ENCODE measurements around the gene HCN4.

The HCN4 gene

GRCh38 chr15:73380661-73381060 is 11.9 kb upstream of the HCN4 start:
- no peak for DNase-seq (ENCODE audit: low read depth in 1 of 2, low spot score in 1 of 2)

GRCh38 chr15:73378089-73378488 is 9.3 kb upstream of the HCN4 start:
- DNase-seq (ENCODE audit: low read depth in 1 of 2, low spot score in 1 of 2) = no peak

GRCh38 chr15:73375755-73376305 is 7.1 kb upstream of the HCN4 start:
- no peak for DNase-seq (ENCODE audit: low read depth in 1 of 2, low spot score in 1 of 2)

- DNase-seq (ENCODE audit: low read depth in 1 of 2, low spot score in 1 of 2) = no peak
Observed at GRCh38 chr15:73375012-73375411, 6.3 kb upstream of the HCN4 start.

GRCh38 chr15:73374604-73375003 is 5.8 kb upstream of the HCN4 start:
- no peak for DNase-seq (ENCODE audit: low read depth in 1 of 2, low spot score in 1 of 2)

DNA sequence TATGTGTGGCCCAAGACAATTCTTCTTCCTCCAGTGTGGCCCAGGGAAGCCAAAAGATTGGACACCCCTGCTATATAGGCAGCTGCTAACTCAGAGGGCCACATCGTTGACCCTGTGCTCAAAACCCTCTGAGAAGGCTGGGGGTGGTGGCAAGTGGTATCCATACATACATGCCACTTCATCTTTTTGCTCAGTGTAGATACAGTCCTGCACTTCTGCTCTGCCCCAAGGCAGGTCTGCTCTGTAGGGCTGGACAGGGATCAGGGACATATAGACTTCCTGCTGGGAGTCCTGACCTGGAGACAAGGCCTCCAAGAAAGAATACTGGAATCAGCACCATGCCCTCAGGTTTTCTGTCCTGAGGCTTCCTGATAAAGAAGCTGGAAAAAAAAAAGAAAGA is 4.5 kb upstream of the HCN4 start:
- DNase-seq (ENCODE audit: low read depth in 1 of 2, low spot score in 1 of 2) = no peak

DNA sequence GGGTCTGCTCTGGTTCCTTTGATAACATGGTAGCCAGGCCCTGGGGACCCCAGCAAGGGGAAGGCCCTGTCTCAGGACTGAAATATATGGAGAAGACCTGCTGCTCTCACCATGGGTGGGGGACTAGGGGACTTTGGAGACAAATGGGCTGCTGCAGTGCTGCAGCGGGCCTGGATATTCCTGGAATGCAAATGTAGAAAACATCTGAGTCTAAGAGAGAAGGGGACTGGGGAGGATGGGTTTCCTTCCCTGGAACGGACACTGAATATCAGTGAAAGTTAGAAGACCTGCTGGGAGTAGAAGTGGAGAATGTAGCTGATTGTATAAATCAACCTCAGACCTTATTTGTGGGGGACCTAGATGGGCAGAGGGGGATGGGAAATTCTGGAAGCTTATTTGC is 3.1 kb upstream of the HCN4 start:
- DNase-seq (ENCODE audit: low read depth in 1 of 2, low spot score in 1 of 2) = no peak

DNA sequence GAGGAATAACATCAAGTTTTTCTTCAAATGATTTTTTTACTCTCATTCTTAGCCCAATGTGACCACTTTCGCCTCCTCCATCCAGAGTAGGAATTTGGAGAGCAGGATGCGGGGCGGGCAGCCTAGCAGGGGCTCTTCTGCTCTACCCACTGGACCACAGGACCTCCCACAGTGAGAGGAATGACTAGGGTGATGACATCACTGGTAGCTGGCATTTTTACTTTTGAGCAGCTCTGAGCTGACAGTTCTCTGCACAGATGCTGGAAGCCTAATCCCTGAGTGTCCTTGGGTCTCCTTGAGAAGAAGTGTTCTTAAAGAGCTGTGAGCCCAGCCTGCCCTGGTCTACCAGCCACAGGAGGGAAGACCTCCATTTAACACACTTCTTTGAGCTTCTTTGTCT is 1.4 kb upstream of the HCN4 start:
- DNase-seq (ENCODE audit: low read depth in 1 of 2, low spot score in 1 of 2) = no peak

- DNase-seq (ENCODE audit: low read depth in 1 of 2, low spot score in 1 of 2) = no peak
Observed at GRCh38 chr15:73369154-73369694, 466 bp upstream of the HCN4 start.

GRCh38 chr15:73367624-73368300 is 996 bp downstream of the HCN4 start:
- DNase-seq (ENCODE audit: low read depth in 1 of 2, low spot score in 1 of 2) = no peak

DNA sequence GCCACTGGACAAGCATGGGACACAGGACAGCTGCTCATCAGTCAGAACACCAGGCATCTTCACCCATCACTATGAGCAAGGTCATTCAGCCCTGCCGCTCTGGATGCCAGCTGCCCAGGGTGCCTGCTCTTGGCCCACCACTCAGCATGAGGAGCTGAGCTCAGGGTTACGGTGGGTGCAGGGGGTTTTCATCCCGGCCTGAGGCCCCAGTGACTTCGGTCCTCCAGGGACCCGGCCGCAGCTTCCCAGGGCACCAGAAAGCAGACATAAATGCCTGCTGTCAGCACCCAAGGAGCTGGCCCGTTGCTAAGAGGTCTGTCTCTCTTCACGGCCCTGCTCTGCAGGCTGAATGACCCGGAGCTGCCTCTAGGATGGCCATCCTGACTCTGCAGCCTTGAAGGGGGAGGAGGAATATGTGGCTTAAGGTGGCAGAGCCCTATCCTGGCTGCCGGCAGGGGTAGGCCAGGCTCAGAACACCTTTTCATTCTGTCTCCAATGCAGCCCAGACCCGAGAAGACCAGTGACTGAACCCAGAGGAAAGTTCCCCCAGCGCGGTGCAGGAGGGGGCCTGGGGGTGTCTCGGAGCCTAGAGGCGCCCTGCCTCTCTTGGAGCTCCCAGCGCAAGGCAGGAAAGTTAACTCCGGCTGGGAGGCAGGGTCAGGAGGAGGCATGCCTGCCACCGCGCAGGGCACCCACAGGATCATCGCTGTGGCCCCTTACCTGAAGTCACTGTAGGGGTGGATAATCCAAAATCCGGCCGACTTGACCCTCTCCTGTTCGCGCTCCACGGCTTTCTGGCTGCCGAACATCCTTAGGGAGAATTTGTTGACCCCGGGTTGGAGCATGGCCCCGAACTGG is 1.8 kb downstream of the HCN4 start:
- DNase-seq (ENCODE audit: low read depth in 1 of 2, low spot score in 1 of 2) = no peak

DNA sequence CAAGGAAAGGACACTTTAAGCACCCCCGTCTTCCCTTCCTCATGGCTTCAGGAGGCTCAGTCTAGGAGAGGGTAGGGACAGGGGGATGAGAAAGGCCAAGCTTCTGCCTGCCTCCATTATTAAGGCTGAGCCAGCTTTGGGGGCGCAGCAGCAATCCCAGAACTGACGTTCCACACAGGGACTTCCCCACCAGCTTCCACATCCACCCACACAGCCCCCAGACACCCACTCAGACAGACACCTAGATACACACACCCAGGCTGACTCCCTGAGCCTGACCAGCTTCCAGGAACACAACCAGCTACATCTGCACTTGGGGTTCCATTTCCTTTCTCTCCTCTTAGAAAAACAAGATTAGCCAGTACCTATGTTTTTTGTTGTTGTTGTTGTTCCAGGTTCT is 4.7 kb downstream of the HCN4 start:
- DNase-seq (ENCODE audit: low read depth in 1 of 2, low spot score in 1 of 2) = no peak

DNA sequence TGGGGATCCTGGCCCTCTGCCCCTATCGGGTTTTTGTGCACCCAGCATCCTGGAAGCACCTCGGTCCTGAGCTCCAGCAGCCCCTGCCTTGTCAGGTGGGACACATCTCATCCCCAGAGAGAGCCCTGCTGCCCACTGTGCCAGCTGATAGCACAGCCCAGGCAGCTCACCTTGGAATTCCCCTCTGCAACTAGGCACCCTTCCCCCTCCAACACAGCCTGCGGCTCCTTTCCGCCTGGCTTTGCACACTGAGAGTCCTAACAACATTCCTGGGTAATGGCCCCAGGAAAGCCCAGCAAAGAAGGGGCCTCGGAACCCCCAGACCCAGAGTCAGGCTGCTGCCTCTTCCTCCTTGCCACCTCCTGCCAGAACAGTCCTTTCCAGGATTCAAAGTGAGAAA is 5.9 kb downstream of the HCN4 start:
- DNase-seq (ENCODE audit: low read depth in 1 of 2, low spot score in 1 of 2) = no peak

GRCh38 chr15:73361337-73361736 is 7.4 kb downstream of the HCN4 start:
- no peak for DNase-seq (ENCODE audit: low read depth in 1 of 2, low spot score in 1 of 2)

DNA sequence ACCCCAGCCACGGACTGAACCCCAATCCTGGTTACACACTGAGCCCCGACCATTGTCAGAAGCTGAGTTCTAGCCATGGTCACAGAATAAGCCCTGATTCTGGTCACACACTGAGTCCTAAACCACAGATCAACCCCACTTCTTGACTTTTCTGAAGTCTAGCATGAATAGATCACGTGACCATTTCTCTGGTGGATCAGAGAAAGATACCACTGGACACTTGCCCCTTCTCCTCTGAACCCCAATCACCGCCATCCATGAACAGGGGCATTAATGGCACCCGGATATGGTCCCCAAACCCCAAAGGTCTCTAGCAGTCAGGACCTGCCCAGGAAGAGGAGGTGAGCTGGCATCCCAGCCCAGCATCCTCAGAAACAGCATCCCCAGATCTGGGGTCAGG is 9.1 kb downstream of the HCN4 start:
- DNase-seq (ENCODE audit: low read depth in 1 of 2, low spot score in 1 of 2) = no peak

DNA sequence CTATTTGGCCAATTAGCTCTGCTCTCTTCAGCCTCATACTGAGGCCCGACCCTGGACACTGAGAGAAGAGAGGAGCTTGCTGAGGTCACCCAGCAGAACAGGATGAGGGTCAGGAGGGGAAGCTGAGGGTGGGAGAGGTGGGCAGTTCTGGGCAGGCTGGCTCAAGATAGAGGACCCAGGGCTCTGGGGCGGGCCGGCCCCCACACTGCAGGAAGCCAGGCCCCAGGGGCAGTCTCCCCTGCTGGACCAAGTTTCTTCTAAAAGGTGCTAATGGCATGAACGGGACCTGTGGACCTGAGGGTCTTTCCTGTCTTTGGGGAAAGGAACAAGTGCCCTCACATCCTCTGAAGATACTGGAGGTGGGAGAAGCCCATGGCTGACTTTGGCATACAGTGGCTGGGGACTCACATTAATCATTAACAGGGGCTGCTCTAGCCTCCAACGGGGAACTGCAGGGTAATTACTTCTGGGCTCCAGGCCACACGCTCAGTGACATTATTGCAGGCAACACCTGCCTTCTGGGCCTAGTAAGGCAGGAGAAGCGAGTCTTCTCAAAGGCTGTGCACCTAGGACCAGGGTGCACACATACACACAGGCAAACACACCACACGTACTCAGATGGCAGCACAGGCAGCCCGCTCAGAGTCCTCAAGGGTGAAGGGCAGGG is 10.6 kb downstream of the HCN4 start:
- DNase-seq (ENCODE audit: low read depth in 1 of 2, low spot score in 1 of 2) = no peak

DNA sequence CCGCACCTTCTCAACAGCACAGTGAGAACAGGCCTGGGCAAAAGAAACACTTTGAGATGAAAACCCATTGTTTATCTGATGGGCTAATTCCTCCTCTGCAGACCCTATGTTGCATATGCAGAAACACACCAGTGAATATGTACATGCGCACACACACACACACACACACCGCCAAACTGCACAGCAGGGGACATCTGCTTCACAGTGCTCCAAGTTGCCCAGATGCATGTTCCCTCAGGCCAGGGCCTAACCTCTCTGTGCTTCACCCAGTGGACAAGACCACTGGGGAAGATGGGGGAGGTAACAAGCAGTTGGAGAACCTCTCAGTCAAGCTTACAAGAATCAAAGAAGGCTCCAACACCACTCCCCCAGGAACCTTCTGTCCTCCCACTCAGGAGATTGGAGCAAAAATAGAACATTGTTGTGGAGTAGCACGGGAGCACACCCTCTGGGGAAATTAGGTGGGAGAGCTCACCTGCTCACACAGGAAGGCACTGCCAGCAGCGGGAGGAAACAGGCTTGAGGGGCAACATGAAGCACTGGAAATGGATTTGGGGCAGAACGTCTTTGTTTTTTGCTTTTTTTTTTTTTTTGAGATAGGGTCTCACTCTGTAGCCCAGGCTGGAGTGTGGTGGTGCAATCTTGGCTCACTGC is 13.0 kb downstream of the HCN4 start:
- no peak for DNase-seq (ENCODE audit: low read depth in 1 of 2, low spot score in 1 of 2)

- no peak for DNase-seq (ENCODE audit: low read depth in 1 of 2, low spot score in 1 of 2)
Observed at GRCh38 chr15:73354241-73354640, 14.5 kb downstream of the HCN4 start.

GRCh38 chr15:73353734-73354133 is 15.0 kb downstream of the HCN4 start:
- no peak for DNase-seq (ENCODE audit: low read depth in 1 of 2, low spot score in 1 of 2)

DNA sequence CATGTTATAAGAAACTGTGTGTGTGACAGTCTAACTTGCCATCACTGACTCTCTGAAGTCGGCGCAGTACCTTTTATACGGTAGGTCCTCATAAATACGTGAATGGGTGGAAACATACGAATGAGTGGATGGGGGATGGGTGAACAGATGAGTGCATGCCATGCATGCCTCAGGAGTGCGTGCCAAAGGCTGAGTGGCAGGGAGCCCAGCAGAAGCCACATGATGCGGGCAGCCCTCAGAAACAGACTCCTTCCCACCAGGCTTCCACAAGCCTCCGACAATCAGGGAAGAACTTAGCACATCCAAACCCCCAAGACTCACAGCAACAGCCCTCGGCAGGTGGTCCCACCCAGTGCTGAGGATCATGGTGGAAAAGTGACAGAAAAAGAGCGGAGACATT is 16.7 kb downstream of the HCN4 start:
- no peak for DNase-seq (ENCODE audit: low read depth in 1 of 2, low spot score in 1 of 2)

DNA sequence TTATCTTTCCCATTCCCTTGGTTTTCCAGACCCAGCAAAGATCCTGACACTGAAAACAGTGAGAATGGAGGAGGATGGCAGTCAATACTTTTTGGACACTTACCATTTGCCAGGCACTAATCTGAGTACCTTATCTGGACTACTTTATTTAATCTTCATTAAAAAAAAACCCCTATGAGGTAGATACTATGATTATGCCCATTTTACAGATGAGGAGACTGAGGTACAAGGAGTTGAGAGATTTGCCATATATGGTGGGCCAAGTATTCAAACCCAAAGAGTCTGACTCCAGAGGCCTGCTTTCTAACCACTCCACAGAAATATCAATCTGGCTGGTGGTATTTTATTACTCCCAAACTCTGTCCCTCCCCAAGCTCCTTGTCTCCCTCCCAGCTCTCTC is 19.6 kb downstream of the HCN4 start:
- DNase-seq (ENCODE audit: low read depth in 1 of 2, low spot score in 1 of 2) = no peak

Measured in activated T-helper 1 cell treated with anti-CD3 and anti-CD28 coated beads, Interleukin-2, amount 50 U/mL, for 16 hours (primary cell).